GM18870 (cell line): ENCODE measurements around the gene TPSG1.
"Not testable (repeated sequence)": the region's sequence is repeated elsewhere in the genome, so short reads cannot be mapped to it uniquely, and the experiment has no call there.

ENCODE experiments used
- ATAC-seq: cut with Tn5 transposase; IDR thresholded peaks from one replicate; pipeline ENCODE4 v1.9.1; 2021; ENCODE audit warnings: moderate library complexity; ENCODE audit not compliant: unreplicated experiment

TPSG1 gene

GRCh38 chr16:1225051-1225451 is at the start of gene TPSG1:
Gene TPSG1, minus strand, starts transcription at chr16:1225268. Its CDS starts 16 bp downstream, at chr16:1225252.
- ATAC-seq, result no peak

- no peak for ATAC-seq
Measured at GRCh38 chr16:1274767-1275166, 49.7 kb upstream of the TPSG1 start.

- ATAC-seq, result no peak
Measured at GRCh38 chr16:1273816-1274215, 48.7 kb upstream of the TPSG1 start.

GRCh38 chr16:1272453-1273198 is 47.6 kb upstream of the TPSG1 start:
- ATAC-seq, result no peak

- ATAC-seq, result not testable (repeated sequence)
Measured at GRCh38 chr16:1271724-1272413, 46.8 kb upstream of the TPSG1 start.

GRCh38 chr16:1271380-1271723 is 46.3 kb upstream of the TPSG1 start:
- no peak for ATAC-seq

GRCh38 chr16:1269418-1269817 is 44.4 kb upstream of the TPSG1 start:
- ATAC-seq, result not testable (repeated sequence)

GRCh38 chr16:1265826-1266225 is 40.8 kb upstream of the TPSG1 start:
- no peak for ATAC-seq

GRCh38 chr16:1265090-1265630 is 40.1 kb upstream of the TPSG1 start:
- no peak for ATAC-seq

GRCh38 chr16:1264345-1265089 is 39.4 kb upstream of the TPSG1 start:
- ATAC-seq, result no peak

- no peak for ATAC-seq
Measured at GRCh38 chr16:1263591-1264344, 38.7 kb upstream of the TPSG1 start.

- no peak for ATAC-seq
Measured at GRCh38 chr16:1262846-1263221, 37.8 kb upstream of the TPSG1 start.

GRCh38 chr16:1262210-1262845 is 37.3 kb upstream of the TPSG1 start:
- no peak for ATAC-seq

- no peak for ATAC-seq
Measured at GRCh38 chr16:1261131-1261892, 36.2 kb upstream of the TPSG1 start.

GRCh38 chr16:1260101-1260680 is 35.1 kb upstream of the TPSG1 start:
- ATAC-seq, result no peak

- no peak for ATAC-seq
Measured at GRCh38 chr16:1259760-1260068, 34.6 kb upstream of the TPSG1 start.

GRCh38 chr16:1258906-1259759 is 34.1 kb upstream of the TPSG1 start:
- no peak for ATAC-seq

- no peak for ATAC-seq
Measured at GRCh38 chr16:1258225-1258600, 33.1 kb upstream of the TPSG1 start.
